Liver (tissue), 9 donors: Measurements from ENCODE around the gene AOPEP. TPM values are rescaled to one million over a fixed set of nuclear protein-coding genes. Genes with fewer than 3 reads are reported as not detected.

Experiments
- DNase-seq: peaks from one replicate; pipeline ENCODE4 v3.0.0-alpha.2; 2017; ENCODE audit warnings: low spot score
- H3K27ac ChIP-seq, 2 donors: one replicate each; pipeline ENCODE4 v1.7.0; 2013; ENCODE audit warnings: inconsistent platforms in 2 of 2, low read length in 2 of 2, control low read depth in 1 of 2, low read depth in 1 of 2, mild to moderate bottlenecking in 1 of 2
- H3K27me3 ChIP-seq, 4 donors: one replicate each; pipeline versions ENCODE4 v1.6.1 to v1.7.0; 2013; ENCODE audit warnings: low read length in 3 of 4, inconsistent platforms in 1 of 4, mild to moderate bottlenecking in 1 of 4, moderate library complexity in 1 of 4; ENCODE audit not compliant: control insufficient read depth in 4 of 4, insufficient read depth in 4 of 4
- H3K36me3 ChIP-seq, 4 donors: one replicate each; pipeline versions ENCODE4 v1.6.1 to v1.7.0; 2013; ENCODE audit warnings: low read length in 3 of 4, mild to moderate bottlenecking in 3 of 4, low read depth in 1 of 4, moderate library complexity in 1 of 4; ENCODE audit not compliant: control insufficient read depth in 4 of 4, insufficient read depth in 3 of 4
- H3K4me1 ChIP-seq, 4 donors: one replicate each; pipeline versions ENCODE4 v1.6.1 to v1.7.0; 2013; ENCODE audit warnings: low read length in 3 of 4, mild to moderate bottlenecking in 3 of 4, moderate library complexity in 1 of 4; ENCODE audit not compliant: control insufficient read depth in 4 of 4, insufficient read depth in 4 of 4
- H3K4me3 ChIP-seq, 3 donors: one replicate each; pipeline versions ENCODE4 v1.6.1 to v1.7.0; 2013; ENCODE audit warnings: low read length in 3 of 3, control low read depth in 1 of 3, low read depth in 1 of 3, mild to moderate bottlenecking in 1 of 3
- H3K9ac ChIP-seq, 2 donors: one replicate each; pipeline ENCODE4 v1.7.0; 2013; ENCODE audit warnings: low read length in 2 of 2, mild to moderate bottlenecking in 2 of 2, moderate library complexity in 2 of 2, control low read depth in 1 of 2, low read depth in 1 of 2
- H3K9me3 ChIP-seq, 4 donors: one replicate each; pipeline versions ENCODE4 v1.6.1 to v1.7.0; 2013; ENCODE audit warnings: low read length in 3 of 4; ENCODE audit not compliant: control insufficient read depth in 4 of 4
- EGR1 ChIP-seq, 2 donors: IDR thresholded peaks; 2 replicates each; pipeline ENCODE4 v1.6.1; 2016 to 2018; ENCODE audit warnings: antibody characterized with exemption in 2 of 2, low read depth in 2 of 2
- FOXA1 ChIP-seq: IDR thresholded peaks from 2 replicates; pipeline ENCODE4 v1.6.1; 2016; ENCODE audit warnings: antibody characterized with exemption
- FOXA2 ChIP-seq: IDR thresholded peaks from 2 replicates; pipeline ENCODE4 v1.6.1; 2016; ENCODE audit warnings: antibody characterized with exemption
- GABPA ChIP-seq, 2 donors: IDR thresholded peaks in 1 of 2; conservative IDR thresholded peaks in 1 of 2; 2 replicates each; pipeline ENCODE4 v1.6.1; 2016; ENCODE audit warnings: antibody characterized with exemption in 2 of 2, mild to moderate bottlenecking in 1 of 2, moderate library complexity in 1 of 2
- HNF4A ChIP-seq, 2 donors: conservative IDR thresholded peaks; 2 replicates each; pipeline ENCODE4 v1.6.1; 2016; ENCODE audit warnings: antibody characterized with exemption in 2 of 2, mild to moderate bottlenecking in 2 of 2
- JUND ChIP-seq, 2 donors: IDR thresholded peaks; 2 replicates each; pipeline ENCODE4 v1.6.1; 2016; ENCODE audit warnings: antibody characterized with exemption in 2 of 2
- NR2F2 ChIP-seq: IDR thresholded peaks from 2 replicates; pipeline ENCODE4 v1.6.1; 2016; ENCODE audit warnings: antibody characterized with exemption
- RAD21 ChIP-seq, 2 donors: IDR thresholded peaks; 2 replicates each; pipeline ENCODE4 v1.6.1; 2016; ENCODE audit warnings: antibody characterized with exemption in 2 of 2, mild to moderate bottlenecking in 2 of 2
- RXRA ChIP-seq, 2 donors: IDR thresholded peaks; 2 replicates each; pipeline ENCODE4 v1.6.1; 2017 to 2018; ENCODE audit warnings: antibody characterized with exemption in 2 of 2, mild to moderate bottlenecking in 1 of 2
- SP1 ChIP-seq: IDR thresholded peaks from 2 replicates; pipeline ENCODE4 v1.6.1; 2018; ENCODE audit warnings: antibody characterized with exemption, mild to moderate bottlenecking
- TAF1 ChIP-seq: conservative IDR thresholded peaks from 2 replicates; pipeline ENCODE4 v1.6.1; 2016; ENCODE audit warnings: antibody characterized with exemption, mild to moderate bottlenecking
- YY1 ChIP-seq: IDR thresholded peaks from 2 replicates; pipeline ENCODE4 v1.6.1; 2016; ENCODE audit warnings: antibody characterized with exemption, mild to moderate bottlenecking
- WGBS: extraction: QIAGEN DNeasy Blood & Tissue Kit; methylation state at CpG from one replicate; pipeline ENCODE4 v1.1.7; 2013; 5-methylcytosine and 5-hydroxymethylcytosine counted together
- polyA plus RNA-seq, 2 donors: library from polyadenylated mRNA; stranded (reverse) in 1 of 2; unstranded in 1 of 2; fragments of 200-250 nt in 1 of 2; fragments of >200 nt in 1 of 2; fragmentation: Nextera tagmentation in 1 of 2; extraction: Ambion mirVana in 1 of 2; gene quantifications; one replicate each; pipeline versions ENCODE4 v1.2.1 to v1.2.3, GENCODE V29; 2013 to 2015
- total RNA-seq, 2 donors: library from RNA; depleted of rRNA; stranded (reverse); fragments of >200 nt; gene quantifications; one replicate each; pipeline ENCODE4 v1.2.3, GENCODE V29; 2014
- TF ChIP-seq, protein P1 (sequence below): IDR thresholded peaks from 2 replicates; pipeline ENCODE4 v1.6.1; 2016; ENCODE audit warnings: antibody characterized with exemption, mild to moderate bottlenecking
- TF ChIP-seq, protein P2 (sequence below): IDR thresholded peaks from 2 replicates; pipeline ENCODE4 v1.6.1; 2016; ENCODE audit warnings: antibody characterized with exemption
- TF ChIP-seq, protein P3 (sequence below): IDR thresholded peaks from 2 replicates; pipeline ENCODE4 v1.6.1; 2016; ENCODE audit warnings: antibody characterized with exemption
- TF ChIP-seq, protein P4 (sequence below): IDR thresholded peaks from 2 replicates; pipeline ENCODE4 v1.6.1; 2016; ENCODE audit warnings: antibody characterized with exemption
- donor health status: healthy.
- donor health status: healthy.
- donor health status: healthy.
- donor health status: healthy.
- donor health status: healthy.

AOPEP gene
- total and polyA plus RNA-seq, 4 donors: 22.2 to 77.1 (median 34.8) TPM

DNA sequence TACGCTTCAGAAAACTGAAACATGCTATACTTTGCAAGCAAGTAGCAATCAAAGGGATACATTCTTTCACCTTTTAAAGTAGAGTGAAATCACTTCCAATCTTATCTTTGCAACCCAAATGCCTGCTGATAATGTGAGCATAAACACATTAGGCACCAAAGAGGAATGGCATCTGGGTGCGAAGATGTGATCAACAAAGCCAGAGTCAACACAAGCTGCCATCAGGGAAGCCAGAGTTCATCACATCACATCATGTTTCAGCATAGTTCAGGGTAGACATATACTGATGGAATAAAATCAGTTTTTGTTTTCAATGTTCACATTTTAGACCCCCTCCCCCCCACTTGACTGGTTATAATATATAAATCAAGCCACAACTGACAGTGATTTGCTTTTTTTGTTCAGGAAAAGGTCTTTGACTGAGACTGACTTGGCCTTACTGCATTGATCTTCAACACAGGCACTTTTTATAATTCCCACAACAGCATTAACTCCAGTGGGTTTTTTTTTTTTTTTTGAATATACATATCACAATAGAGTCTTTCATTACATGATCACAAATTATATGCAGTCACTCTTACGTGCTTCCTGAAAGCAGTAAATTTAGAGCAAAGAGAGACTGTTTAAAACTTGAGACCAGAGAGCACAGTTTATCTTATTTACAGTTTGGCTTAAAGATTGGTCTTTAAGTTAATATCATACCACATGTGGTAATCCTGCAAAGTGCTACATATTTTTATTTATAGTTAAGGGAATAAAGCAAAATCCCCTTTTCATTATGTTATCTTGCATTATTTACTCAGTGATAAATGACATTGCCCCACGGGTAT lies 20.3 kb downstream of the AOPEP start:
- H3K27me3 ChIP-seq: no peaks in the 10 kb centered on the region
- peaks cover 0 to 3% (median 0%) of the 10 kb centered on the region in 4 donors for H3K36me3 ChIP-seq
- TF ChIP-seq HNF4A (conservative IDR thresholded peaks at IDR 0.05) (no peak), TAF1 (no peak), FOXA1 (no peak), SP1 (no peak), YY1 (no peak), FOXA2 (no peak), RXRA (IDR thresholded peaks at IDR 0.05) (no peak), GABPA (IDR thresholded peaks at IDR 0.05 in 1 of 2, conservative IDR thresholded peaks at IDR 0.05 in 1 of 2) (no peak), NR2F2 (no peak), RAD21 (IDR thresholded peaks at IDR 0.05) (no peak), EGR1 (IDR thresholded peaks at IDR 0.05; ENCODE audit: low read depth in 2 of 2) (no peak)
- TF ChIP-seq, protein P1, sequence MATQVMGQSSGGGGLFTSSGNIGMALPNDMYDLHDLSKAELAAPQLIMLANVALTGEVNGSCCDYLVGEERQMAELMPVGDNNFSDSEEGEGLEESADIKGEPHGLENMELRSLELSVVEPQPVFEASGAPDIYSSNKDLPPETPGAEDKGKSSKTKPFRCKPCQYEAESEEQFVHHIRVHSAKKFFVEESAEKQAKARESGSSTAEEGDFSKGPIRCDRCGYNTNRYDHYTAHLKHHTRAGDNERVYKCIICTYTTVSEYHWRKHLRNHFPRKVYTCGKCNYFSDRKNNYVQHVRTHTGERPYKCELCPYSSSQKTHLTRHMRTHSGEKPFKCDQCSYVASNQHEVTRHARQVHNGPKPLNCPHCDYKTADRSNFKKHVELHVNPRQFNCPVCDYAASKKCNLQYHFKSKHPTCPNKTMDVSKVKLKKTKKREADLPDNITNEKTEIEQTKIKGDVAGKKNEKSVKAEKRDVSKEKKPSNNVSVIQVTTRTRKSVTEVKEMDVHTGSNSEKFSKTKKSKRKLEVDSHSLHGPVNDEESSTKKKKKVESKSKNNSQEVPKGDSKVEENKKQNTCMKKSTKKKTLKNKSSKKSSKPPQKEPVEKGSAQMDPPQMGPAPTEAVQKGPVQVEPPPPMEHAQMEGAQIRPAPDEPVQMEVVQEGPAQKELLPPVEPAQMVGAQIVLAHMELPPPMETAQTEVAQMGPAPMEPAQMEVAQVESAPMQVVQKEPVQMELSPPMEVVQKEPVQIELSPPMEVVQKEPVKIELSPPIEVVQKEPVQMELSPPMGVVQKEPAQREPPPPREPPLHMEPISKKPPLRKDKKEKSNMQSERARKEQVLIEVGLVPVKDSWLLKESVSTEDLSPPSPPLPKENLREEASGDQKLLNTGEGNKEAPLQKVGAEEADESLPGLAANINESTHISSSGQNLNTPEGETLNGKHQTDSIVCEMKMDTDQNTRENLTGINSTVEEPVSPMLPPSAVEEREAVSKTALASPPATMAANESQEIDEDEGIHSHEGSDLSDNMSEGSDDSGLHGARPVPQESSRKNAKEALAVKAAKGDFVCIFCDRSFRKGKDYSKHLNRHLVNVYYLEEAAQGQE: no peak
- TF ChIP-seq, protein P2, sequence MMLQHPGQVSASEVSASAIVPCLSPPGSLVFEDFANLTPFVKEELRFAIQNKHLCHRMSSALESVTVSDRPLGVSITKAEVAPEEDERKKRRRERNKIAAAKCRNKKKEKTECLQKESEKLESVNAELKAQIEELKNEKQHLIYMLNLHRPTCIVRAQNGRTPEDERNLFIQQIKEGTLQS: no peak
- TF ChIP-seq, protein P3, sequence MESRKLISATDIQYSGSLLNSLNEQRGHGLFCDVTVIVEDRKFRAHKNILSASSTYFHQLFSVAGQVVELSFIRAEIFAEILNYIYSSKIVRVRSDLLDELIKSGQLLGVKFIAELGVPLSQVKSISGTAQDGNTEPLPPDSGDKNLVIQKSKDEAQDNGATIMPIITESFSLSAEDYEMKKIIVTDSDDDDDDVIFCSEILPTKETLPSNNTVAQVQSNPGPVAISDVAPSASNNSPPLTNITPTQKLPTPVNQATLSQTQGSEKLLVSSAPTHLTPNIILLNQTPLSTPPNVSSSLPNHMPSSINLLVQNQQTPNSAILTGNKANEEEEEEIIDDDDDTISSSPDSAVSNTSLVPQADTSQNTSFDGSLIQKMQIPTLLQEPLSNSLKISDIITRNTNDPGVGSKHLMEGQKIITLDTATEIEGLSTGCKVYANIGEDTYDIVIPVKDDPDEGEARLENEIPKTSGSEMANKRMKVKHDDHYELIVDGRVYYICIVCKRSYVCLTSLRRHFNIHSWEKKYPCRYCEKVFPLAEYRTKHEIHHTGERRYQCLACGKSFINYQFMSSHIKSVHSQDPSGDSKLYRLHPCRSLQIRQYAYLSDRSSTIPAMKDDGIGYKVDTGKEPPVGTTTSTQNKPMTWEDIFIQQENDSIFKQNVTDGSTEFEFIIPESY: no peak
- H3K27ac ChIP-seq: no peak overlapping the region
- WGBS: 86% methylated on average over 4 of the region's 4 CpGs
- DNase-seq: no peak
- no peak overlapping the region for H3K4me3 ChIP-seq
- peaks cover 0 to 11% (median 4%) of the 10 kb centered on the region in 4 donors for H3K4me1 ChIP-seq
- H3K9me3 ChIP-seq: peaks cover 0 to 9% (median 3%) of the 10 kb centered on the region in 4 donors
- H3K9ac ChIP-seq: no peak overlapping the region

DNA sequence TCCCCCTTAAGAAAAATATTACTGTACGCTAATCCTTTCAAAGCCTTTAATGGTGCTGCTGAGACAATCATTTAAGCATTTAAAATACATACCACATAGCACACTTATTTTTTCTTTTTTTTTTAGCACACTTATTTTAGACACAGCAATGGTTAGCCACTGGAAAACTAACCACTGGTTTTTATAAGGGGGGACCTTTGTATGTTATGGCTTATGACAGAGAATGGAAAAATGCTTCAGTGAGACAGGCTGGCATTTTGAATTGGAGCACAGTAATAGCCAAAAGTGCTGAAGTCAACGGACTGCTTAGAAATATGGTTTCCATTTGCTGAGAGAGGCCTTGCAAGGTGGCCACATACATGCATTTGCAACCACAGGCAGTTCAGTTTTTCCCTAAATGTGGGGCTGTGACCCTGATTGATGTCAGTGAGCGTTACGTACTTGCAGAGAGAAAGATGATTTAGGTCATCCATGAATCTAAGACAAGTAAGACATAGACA lies 28.5 kb downstream of the AOPEP start:
- Histone ChIP-seq H3K9ac (no peak overlapping the region), H3K27me3 (no peaks in the 10 kb centered on the region), H3K27ac (no peak overlapping the region), H3K36me3 (peaks cover 0 to under 1% (median 0%) of the 10 kb centered on the region in 4 donors), H3K9me3 (peaks cover 0 to under 1% (median 0%) of the 10 kb centered on the region in 4 donors), H3K4me3 (no peak overlapping the region), H3K4me1 (no peaks in the 10 kb centered on the region)
- WGBS: 94% methylated on average over 4 of the region's 4 CpGs
- DNase-seq: no peak
- TF ChIP-seq EGR1 (IDR thresholded peaks at IDR 0.05; ENCODE audit: low read depth in 2 of 2) (no peak), FOXA1 (no peak), SP1 (no peak), TAF1 (no peak), JUND (IDR thresholded peaks at IDR 0.05) (no peak), NR2F2 (no peak), RXRA (IDR thresholded peaks at IDR 0.05) (no peak), YY1 (no peak)
- TF ChIP-seq, protein P4, sequence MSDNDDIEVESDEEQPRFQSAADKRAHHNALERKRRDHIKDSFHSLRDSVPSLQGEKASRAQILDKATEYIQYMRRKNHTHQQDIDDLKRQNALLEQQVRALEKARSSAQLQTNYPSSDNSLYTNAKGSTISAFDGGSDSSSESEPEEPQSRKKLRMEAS: no peak
- TF ChIP-seq, protein P1: no peak
